BJ (cell line): ENCODE results near the gene NRP2. TPM values are rescaled to one million over a fixed set of nuclear protein-coding genes. Genes with fewer than 3 reads are reported as not detected.

ENCODE experiments used
- CTCF ChIA-PET: fragments of 350-600 bp; formaldehyde crosslinking; extraction: SDS; loops from one replicate; lab custom pipeline; 2021; ENCODE audit warnings: antibody characterized with exemption, inconsistent platforms; lab: Yijun Ruan, JAX
- POLR2A ChIA-PET: fragments of 300-600 bp; sonication (Branson Sonifier 250); formaldehyde crosslinking; extraction: SDS; loops from one replicate; lab custom pipeline; 2021; ENCODE audit warnings: antibody characterized with exemption; lab: Charles Lee
- DNase-seq: peaks from one replicate; pipeline ENCODE4 v3.0.0-alpha.2; 2011; ENCODE audit warnings: low read depth
- H3K27me3 ChIP-seq: 2 replicates; pipeline ENCODE4 v1.6.0; 2011; ENCODE audit warnings: low read length; ENCODE audit not compliant: control insufficient read depth, insufficient read depth
- H3K36me3 ChIP-seq: 2 replicates; pipeline ENCODE4 v1.5.1; 2011; ENCODE audit warnings: low read length; ENCODE audit not compliant: control insufficient read depth, insufficient read depth
- H3K4me3 ChIP-seq: 2 replicates; pipeline ENCODE4 v1.5.1; 2011; ENCODE audit warnings: low read depth, mild to moderate bottlenecking, control low read depth, low read length
- polyA minus RNA-seq: library from RNA; depleted of rRNA, polyadenylated mRNA; stranded (reverse); fragments of >200 nt; gene quantifications from 2 replicates; pipeline ENCODE4 v1.2.3, GENCODE V29; 2011; rRNA and poly(A)+ RNA removed
- polyA plus RNA-seq: library from polyadenylated mRNA; depleted of rRNA; stranded (reverse); fragments of >200 nt; gene quantifications from 2 replicates; pipeline ENCODE4 v1.2.3, GENCODE V29; 2011; rRNA removed
- TF ChIP-seq, protein P1 (sequence below): IDR thresholded peaks from 2 replicates; pipeline ENCODE4 v1.5.1; 2011; ENCODE audit warnings: low read depth, mild to moderate bottlenecking, control low read depth, inconsistent platforms, low read length, moderate library complexity; ENCODE audit not compliant: insufficient read depth

NRP2 gene, protein sequence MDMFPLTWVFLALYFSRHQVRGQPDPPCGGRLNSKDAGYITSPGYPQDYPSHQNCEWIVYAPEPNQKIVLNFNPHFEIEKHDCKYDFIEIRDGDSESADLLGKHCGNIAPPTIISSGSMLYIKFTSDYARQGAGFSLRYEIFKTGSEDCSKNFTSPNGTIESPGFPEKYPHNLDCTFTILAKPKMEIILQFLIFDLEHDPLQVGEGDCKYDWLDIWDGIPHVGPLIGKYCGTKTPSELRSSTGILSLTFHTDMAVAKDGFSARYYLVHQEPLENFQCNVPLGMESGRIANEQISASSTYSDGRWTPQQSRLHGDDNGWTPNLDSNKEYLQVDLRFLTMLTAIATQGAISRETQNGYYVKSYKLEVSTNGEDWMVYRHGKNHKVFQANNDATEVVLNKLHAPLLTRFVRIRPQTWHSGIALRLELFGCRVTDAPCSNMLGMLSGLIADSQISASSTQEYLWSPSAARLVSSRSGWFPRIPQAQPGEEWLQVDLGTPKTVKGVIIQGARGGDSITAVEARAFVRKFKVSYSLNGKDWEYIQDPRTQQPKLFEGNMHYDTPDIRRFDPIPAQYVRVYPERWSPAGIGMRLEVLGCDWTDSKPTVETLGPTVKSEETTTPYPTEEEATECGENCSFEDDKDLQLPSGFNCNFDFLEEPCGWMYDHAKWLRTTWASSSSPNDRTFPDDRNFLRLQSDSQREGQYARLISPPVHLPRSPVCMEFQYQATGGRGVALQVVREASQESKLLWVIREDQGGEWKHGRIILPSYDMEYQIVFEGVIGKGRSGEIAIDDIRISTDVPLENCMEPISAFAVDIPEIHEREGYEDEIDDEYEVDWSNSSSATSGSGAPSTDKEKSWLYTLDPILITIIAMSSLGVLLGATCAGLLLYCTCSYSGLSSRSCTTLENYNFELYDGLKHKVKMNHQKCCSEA
- 14.7 and 19.7 TPM in 2 replicates for polyA plus RNA-seq
- polyA minus RNA-seq = 16.1 and 16.5 TPM in 2 replicates

GRCh38 chr2:205682239-205682970, at the start of gene NRP2:
TSS of gene NRP2 (plus strand) at chr2:205682501. CDS start at chr2:205683291, 790 bp downstream.
- CTCF ChIA-PET = interaction anchor here (0.8 to 1.7 kb wide), 12 partner anchors 9 to 1422 kb away, joined by 3 to 7 read pairs (median 3); no protein-coding TSS in a partner anchor
- H3K27me3 ChIP-seq = no peaks in the 10 kb centered on the region; the same call in 1 of the 2 replicates
- peak within 1 kb of the TSS; percentile 60 for H3K4me3 ChIP-seq
- no peaks in the 10 kb centered on the region for H3K36me3 ChIP-seq
- no peak for DNase-seq
- POLR2A ChIA-PET = interaction anchor here (0.5 to 0.7 kb wide), 2 partner anchors 615 to 1415 kb away, joined by 7 read pairs; no protein-coding TSS in a partner anchor
- TF ChIP-seq, protein P1, sequence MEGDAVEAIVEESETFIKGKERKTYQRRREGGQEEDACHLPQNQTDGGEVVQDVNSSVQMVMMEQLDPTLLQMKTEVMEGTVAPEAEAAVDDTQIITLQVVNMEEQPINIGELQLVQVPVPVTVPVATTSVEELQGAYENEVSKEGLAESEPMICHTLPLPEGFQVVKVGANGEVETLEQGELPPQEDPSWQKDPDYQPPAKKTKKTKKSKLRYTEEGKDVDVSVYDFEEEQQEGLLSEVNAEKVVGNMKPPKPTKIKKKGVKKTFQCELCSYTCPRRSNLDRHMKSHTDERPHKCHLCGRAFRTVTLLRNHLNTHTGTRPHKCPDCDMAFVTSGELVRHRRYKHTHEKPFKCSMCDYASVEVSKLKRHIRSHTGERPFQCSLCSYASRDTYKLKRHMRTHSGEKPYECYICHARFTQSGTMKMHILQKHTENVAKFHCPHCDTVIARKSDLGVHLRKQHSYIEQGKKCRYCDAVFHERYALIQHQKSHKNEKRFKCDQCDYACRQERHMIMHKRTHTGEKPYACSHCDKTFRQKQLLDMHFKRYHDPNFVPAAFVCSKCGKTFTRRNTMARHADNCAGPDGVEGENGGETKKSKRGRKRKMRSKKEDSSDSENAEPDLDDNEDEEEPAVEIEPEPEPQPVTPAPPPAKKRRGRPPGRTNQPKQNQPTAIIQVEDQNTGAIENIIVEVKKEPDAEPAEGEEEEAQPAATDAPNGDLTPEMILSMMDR = no peak

GRCh38 chr2:205633994-205634393, 48.3 kb upstream of the NRP2 start:
- peaks cover 2% of the 10 kb centered on the region; the same call in 1 of the 2 replicates for H3K27me3 ChIP-seq
- H3K4me3 ChIP-seq = no peak overlapping the region
- TF ChIP-seq, protein P1 = no peak
- DNase-seq = no peak
- H3K36me3 ChIP-seq = no peaks in the 10 kb centered on the region
- ChIA-PET POLR2A (no interaction called here), CTCF (no interaction called here)

- CTCF ChIA-PET = interaction anchor here (0.7 to 0.8 kb wide), 2 partner anchors 17 to 328 kb away, joined by 3 read pairs; no protein-coding TSS in a partner anchor
- POLR2A ChIA-PET = no interaction called here
- Histone ChIP-seq H3K27me3 (peaks cover 2% of the 10 kb centered on the region; the same call in 1 of the 2 replicates), H3K36me3 (no peaks in the 10 kb centered on the region), H3K4me3 (no peak overlapping the region)
- DNase-seq = no peak
- TF ChIP-seq, protein P1 = no peak
Measured at GRCh38 chr2:205636549-205637319, 45.6 kb upstream of the NRP2 start.

DNA sequence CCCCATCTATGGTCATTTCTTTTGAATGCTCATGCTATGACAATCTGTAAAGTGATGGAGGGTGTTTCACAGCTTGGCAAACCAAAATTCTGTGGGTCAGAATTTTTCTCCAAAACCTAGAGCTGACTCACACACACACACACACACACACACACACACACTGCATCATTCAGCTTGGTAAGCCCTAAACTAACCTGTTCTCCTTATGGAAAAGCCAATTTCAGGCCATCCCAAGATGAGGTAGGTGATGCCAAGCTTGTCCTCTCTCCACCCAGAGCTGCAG, 45.0 kb upstream of the NRP2 start:
- H3K4me3 ChIP-seq = no peak overlapping the region

More for the DNA sequence above, 45.0 kb upstream of the NRP2 start:
- Histone ChIP-seq H3K27me3 (peaks cover 2% of the 10 kb centered on the region; the same call in 1 of the 2 replicates), H3K36me3 (no peaks in the 10 kb centered on the region)
- DNase-seq = no peak
- ChIA-PET POLR2A (no interaction called here), CTCF (no interaction called here)
- TF ChIP-seq, protein P1 = no peak
